ENCODE data around the gene ANKRD63.

- TF ChIP-seq TBL1XR1 (IDR thresholded peaks at IDR 0.05; ENCODE audit: borderline replicate concordance, low read length, partially characterized antibody) = no peak
- TF ChIP-seq CBFB (CRISPR knock-in tag; IDR thresholded peaks at IDR 0.05) = no peak
- TF ChIP-seq STAG1 (CRISPR knock-in tag; IDR thresholded peaks at IDR 0.05) = no peak
- no peak for TF ChIP-seq NKX3-1 (CRISPR knock-in tag; IDR thresholded peaks at IDR 0.05)
Measured at GRCh38 chr15:40255033-40255432, 27.8 kb downstream of the ANKRD63 start.
